RPMI8226 (cell line): Measurements from ENCODE around the gene SAG.
"Not testable (repeated sequence)": the region's sequence is repeated elsewhere in the genome, so short reads cannot be mapped to it uniquely, and the experiment has no call there.

Experiments
- DNase-seq: peaks from one replicate; pipeline ENCODE4 v3.0.0-alpha.2; 2015

SAG gene

GRCh38 chr2:233358335-233358734, 50.7 kb downstream of the SAG start:
- no peak for DNase-seq

GRCh38 chr2:233358947-233359346, 51.3 kb downstream of the SAG start:
- DNase-seq = no peak

DNA sequence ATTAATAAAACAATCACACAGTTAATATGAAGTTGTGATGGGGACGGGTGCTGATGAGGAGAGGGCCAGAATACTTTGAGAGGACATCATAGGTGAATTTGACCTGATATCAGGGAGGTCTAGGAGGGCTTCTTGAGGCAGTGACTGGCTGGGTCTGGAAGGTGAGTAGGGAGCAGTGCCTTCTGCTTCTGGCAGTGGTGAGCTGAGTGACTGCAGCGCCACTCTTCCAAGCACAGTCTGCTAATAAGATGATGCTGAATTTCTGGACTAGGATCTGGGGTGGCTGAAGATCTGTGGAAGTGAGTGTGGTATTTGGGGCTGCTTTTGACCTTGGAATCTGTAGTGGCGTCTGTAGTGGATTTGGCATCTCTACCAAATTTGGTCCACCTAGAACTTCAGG, 52.2 kb downstream of the SAG start:
- no peak for DNase-seq

GRCh38 chr2:233360771-233361176, 53.2 kb downstream of the SAG start:
- no peak for DNase-seq

DNA sequence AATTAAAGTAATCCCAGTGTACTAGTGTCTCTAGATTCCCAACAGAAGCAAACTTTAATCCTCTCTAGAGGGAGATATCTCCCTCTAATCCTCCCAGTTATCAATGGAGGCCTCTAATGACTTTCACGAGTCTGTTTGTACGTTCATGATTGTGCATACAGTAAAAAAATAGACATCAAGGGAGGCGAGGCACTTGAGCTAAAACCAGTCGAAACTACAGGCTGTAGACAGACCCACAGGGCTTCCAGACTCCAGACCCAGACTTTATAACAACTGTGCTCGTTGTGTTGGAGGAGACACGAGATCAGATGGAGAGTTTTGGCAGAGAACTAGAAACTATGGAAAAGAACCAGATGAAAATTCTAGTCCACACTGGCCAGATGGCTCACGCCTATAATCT, 53.7 kb downstream of the SAG start:
- DNase-seq = no peak

- no peak for DNase-seq
These were observed 55.1 kb downstream of the SAG start for GRCh38 chr2:233362742-233363141.

GRCh38 chr2:233363744-233364235, 56.2 kb downstream of the SAG start:
- no peak for DNase-seq

GRCh38 chr2:233365861-233366520, 58.4 kb downstream of the SAG start:
- DNase-seq = no peak

GRCh38 chr2:233367586-233367985, 60.0 kb downstream of the SAG start:
- no peak for DNase-seq

DNA sequence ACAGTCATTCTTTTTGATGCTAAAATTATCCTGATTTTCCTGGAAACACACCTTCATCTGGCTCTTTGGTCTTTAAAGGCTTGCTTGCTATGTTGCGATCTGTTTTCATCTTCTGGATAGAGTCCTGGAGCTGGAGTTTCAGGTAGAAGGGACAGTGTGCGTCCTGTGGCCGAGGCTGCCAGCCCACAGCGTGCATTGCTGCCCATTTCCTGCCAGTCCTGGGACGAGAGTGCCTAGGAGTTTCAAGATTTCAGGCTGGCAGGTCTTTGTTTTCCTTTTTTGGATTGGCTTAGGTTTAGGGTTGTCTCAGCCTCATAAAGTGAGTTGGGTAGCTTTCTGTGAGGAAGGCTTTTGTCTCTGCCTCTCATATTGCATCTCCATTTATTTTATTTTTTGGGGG, 61.1 kb downstream of the SAG start:
- no peak for DNase-seq

DNA sequence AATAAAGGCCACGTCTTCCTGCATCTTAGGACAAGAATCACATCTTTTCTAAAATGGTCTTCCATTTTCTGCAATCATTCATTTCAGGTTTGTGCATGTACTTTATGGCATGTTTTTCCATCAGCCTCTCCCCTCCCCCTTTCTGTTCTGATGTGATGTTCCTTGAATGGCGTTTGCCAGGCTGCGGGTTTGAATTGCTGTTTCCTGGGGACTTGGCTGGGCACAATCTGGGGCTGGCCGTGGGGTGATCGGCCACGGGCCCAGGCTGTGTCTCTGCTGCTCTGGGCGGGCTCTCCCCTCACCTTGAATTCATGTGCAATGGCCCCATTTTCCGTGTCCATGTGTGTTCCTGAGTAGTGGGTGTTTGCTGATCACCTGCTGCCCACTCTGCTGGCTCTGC, 61.8 kb downstream of the SAG start:
- no peak for DNase-seq

- no peak for DNase-seq
These were observed 62.5 kb downstream of the SAG start for GRCh38 chr2:233369897-233370685.

- no peak for DNase-seq
These were observed 64.0 kb downstream of the SAG start for GRCh38 chr2:233371641-233372040.

DNA sequence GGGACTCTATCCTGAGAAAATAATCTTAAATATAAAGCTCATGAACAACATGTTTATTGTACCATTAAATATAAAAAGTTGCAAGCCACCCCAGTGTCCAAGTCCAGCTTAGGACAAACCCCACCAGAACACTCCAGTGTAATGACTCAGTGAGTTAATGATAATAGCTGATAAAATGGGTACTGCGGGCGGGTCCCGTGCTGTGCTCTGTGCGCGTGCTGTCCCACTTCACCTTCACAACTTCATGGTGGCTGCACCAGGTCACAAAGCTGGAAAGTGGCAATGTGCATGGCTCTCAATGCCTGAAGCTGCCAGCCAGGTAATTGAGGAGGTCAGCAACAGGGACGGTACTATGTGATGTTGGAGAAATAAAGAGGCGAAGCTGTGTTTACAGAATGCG, 65.2 kb downstream of the SAG start:
- no peak for DNase-seq

DNA sequence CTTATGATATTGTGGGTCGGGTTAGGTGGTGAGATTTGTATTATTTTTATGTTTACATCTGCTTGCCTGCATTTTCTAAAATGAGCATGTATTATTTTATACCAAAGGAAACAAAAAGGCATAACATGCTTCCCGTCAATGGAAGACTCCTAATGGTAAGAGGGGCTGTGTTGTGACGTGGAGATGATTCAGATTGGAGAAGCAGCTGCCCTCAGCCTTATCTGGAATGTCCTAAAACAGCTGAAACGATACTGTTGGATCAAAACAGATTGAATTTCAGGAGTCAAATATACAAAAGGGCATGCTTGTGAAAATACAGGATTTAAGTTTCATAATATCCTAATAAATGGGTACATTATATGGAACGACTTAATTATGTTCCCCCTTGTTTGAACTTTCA, 65.7 kb downstream of the SAG start:
- no peak for DNase-seq

- DNase-seq = not testable (repeated sequence)
These were observed 67.2 kb downstream of the SAG start for GRCh38 chr2:233374776-233375175.

DNA sequence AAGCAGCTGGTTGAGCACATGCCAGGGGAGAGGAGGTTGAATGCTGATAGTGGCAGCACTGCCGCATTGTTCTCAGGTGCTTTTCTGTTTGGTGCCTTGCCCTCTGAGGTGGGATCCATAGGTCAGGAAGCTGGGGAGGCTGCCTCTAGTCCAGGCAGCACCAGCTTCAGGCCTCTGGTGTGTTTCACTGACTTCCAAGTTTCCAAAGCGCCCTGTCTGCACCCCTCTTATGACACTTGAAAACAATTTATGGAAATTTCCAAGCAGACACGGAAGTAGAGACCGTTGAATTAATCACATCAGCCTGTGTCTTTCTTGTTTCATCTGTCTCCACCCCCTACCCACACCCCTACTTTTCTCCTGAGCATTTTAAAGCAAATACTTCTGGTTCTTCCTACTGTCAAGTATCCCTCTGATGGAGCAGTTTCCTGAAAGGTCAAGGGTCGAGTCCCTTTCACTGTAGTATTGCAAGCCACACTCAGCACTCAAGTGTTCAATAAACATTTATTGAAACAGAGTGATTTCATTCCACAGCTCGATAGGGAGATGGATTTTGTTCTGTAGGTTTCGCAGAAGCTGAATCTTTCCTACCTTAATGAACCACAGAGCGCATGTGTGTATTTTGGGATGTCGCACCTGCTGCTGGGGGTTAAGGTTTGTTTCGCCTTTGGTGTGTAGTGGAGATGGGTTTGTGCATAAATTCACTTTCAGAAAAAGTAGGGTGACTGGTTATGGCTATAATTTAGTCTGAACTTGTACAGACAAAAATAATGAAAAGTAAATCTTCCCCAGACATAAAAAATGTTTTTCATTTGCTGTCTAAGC, 68.1 kb downstream of the SAG start:
- DNase-seq = no peak

- no peak for DNase-seq
These were observed 71.4 kb downstream of the SAG start for GRCh38 chr2:233379034-233379433.

DNA sequence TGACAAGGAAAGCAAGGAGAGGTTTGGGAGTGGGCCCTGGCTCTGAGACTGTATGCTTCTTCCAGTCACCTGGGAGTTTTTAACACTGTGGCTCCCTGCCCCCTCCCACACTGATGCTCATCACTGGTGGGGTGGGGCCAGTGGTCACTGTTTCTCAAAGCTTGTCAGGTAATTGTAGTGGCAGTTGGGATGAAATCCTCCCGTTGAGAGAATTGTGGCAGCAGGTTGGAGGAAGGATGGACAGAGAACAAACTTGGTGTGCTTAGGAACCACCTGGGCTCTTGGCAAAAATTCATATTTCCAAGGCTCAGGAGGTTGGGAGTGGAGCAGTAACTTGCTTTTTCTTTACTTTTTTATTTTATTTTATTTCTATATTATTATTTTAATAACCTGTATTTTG, 71.8 kb downstream of the SAG start:
- DNase-seq = no peak

DNA sequence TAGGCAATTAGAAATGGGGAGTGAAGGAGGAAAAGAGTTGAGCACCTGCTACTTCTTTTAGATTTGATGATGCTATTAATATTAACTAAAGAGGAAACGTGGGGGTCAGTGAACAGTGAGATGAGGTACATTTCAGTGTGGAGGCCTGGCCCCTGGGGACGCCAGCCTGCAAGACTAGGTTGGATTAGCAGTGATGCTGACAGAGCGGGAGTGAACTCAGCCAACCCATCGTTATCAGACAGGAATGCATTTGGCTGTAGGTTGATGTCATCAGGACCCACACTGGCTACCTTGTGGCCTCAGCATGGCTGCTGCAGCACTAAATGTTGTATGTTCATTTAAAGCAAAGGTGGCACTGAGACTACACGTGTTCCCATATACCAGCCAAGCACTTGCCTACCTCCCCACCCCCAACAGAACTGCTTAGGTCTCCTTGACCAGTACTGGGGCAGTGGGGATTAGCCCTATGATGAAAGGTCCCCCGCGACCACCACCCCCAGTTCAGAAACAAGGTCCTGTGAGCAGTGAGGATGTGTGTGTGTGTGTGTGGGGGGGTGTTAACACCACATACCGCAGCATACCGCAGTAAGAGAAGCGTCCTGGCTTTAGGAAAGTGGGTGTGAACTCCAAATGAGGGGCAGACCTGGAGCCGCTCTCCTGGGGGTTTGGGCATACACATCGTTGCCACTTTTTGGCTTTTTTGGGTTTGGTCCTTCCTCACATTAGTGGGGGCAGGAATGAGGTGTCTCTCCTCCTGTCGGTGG, 72.7 kb downstream of the SAG start:
- no peak for DNase-seq

DNA sequence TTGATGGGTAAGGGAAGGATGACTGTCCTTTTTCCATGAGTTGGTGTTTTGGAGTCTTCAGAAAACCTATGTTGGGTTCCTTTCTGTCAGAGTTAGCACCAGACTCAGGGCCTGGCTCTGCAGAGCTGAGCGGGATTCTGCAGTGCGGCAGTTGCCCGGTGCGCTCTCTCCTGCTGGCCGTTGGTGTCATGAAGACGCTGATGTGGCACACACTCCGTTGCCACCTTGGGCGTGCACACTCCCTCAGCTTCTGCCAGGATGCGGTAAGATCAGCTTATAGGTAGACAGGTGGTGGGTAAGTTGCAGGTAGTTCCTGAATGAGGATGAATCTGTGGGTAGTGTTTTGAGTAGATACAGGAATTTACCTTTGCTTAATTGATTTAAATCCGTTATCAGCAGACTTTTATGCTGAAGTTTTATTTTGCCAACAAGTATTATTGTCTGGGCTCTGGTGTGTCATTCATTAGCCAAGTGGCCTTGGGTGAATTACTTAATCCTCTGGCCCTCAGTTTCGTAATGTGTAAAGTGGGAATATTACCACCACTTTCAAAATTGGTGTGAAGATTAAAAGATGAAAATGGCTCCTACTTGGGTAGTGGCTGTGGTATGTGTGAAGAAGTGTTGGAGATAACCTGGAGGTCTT, 73.5 kb downstream of the SAG start:
- DNase-seq = no peak

- DNase-seq = no peak
These were observed 74.0 kb downstream of the SAG start for GRCh38 chr2:233381638-233381995.
